Astrocyte (in vitro differentiated cells and primary cell): ENCODE results near the gene NMT2. TPM values are rescaled to one million over a fixed set of nuclear protein-coding genes. Genes with fewer than 3 reads are reported as not detected.
"Not testable (repeated sequence)": the region's sequence is repeated elsewhere in the genome, so short reads cannot be mapped to it uniquely, and the experiment has no call there.

Experiments
- DNase-seq: peaks from one replicate; pipeline ENCODE4 v3.0.0-alpha.2; 2010; ENCODE audit warnings: low read depth
- FAIRE-seq: peaks from 2 replicates; lab custom pipeline; 2011; peaks lifted over from hg19 to GRCh38; lab: Jason Lieb, UNC
- H2AFZ ChIP-seq: 2 replicates; pipeline ENCODE4 v1.6.0; 2012; ENCODE audit warnings: low read depth, low read length, inconsistent platforms
- H3K27ac ChIP-seq: 2 replicates; pipeline ENCODE4 v1.5.1; 2011; ENCODE audit warnings: low read depth, low read length, inconsistent platforms
- H3K27me3 ChIP-seq: 2 replicates; pipeline ENCODE4 v1.6.0; 2011; ENCODE audit warnings: low read length, inconsistent platforms; ENCODE audit not compliant: insufficient read depth
- H3K36me3 ChIP-seq: 2 replicates; pipeline ENCODE4 v1.5.1; 2011; ENCODE audit warnings: low read length, inconsistent platforms; ENCODE audit not compliant: insufficient read depth
- H3K4me1 ChIP-seq: 2 replicates; pipeline ENCODE4 v1.5.1; 2011; ENCODE audit warnings: low read length, inconsistent platforms; ENCODE audit not compliant: insufficient read depth
- H3K4me2 ChIP-seq: 2 replicates; pipeline ENCODE4 v1.6.0; 2012; ENCODE audit warnings: low read length, inconsistent platforms
- H3K4me3 ChIP-seq: 2 replicates; pipeline ENCODE4 v1.5.1; 2011; ENCODE audit warnings: low read depth, mild to moderate bottlenecking, low read length, inconsistent platforms; ENCODE audit not compliant: insufficient read depth
- H3K79me2 ChIP-seq: 2 replicates; pipeline ENCODE4 v1.6.0; 2012; ENCODE audit warnings: mild to moderate bottlenecking, low read length, inconsistent platforms; ENCODE audit not compliant: insufficient read depth
- H3K9ac ChIP-seq: 2 replicates; pipeline ENCODE4 v1.6.0; 2012; ENCODE audit warnings: mild to moderate bottlenecking, low read length, inconsistent platforms
- H3K9me3 ChIP-seq: 2 replicates; pipeline ENCODE4 v1.5.1; 2012; ENCODE audit warnings: low read depth, mild to moderate bottlenecking, low read length, inconsistent platforms; ENCODE audit not compliant: insufficient read depth
- H4K20me1 ChIP-seq: 2 replicates; pipeline ENCODE4 v1.6.0; 2012; ENCODE audit warnings: low read length, inconsistent platforms; ENCODE audit not compliant: insufficient read depth
- H3K27ac Mint-ChIP-seq: one replicate; pipeline ENCODE4 v1.8.0; 2021; ENCODE audit warnings: mild to moderate bottlenecking, mixed read lengths; ENCODE audit not compliant: unreplicated experiment
- H3K27me3 Mint-ChIP-seq: one replicate; pipeline ENCODE4 v1.8.0; 2021; ENCODE audit warnings: low read depth, mixed read lengths; ENCODE audit not compliant: unreplicated experiment
- H3K36me3 Mint-ChIP-seq: one replicate; pipeline ENCODE4 v1.8.0; 2021; ENCODE audit warnings: low read depth, mixed read lengths; ENCODE audit not compliant: unreplicated experiment
- H3K4me1 Mint-ChIP-seq: one replicate; pipeline ENCODE4 v1.8.0; 2021; ENCODE audit warnings: low read depth, mixed read lengths; ENCODE audit not compliant: unreplicated experiment
- H3K4me3 Mint-ChIP-seq: one replicate; pipeline ENCODE4 v1.8.0; 2021; ENCODE audit warnings: mild to moderate bottlenecking, moderate library complexity, mixed read lengths; ENCODE audit not compliant: unreplicated experiment
- H3K9me3 Mint-ChIP-seq: one replicate; pipeline ENCODE4 v1.8.0; 2021; ENCODE audit warnings: mild to moderate bottlenecking, mixed read lengths; ENCODE audit not compliant: unreplicated experiment
- CTCF ChIP-seq: IDR thresholded peaks from 2 replicates; pipeline ENCODE4 v1.5.1; 2011; ENCODE audit warnings: low read depth, mild to moderate bottlenecking, inconsistent platforms, low read length, moderate library complexity; ENCODE audit not compliant: insufficient read depth
- EZH2 ChIP-seq: IDR thresholded peaks from 2 replicates; pipeline ENCODE4 v1.6.1; 2012; ENCODE audit warnings: mild to moderate bottlenecking, low read length, inconsistent platforms; ENCODE audit not compliant: insufficient read depth
- total RNA-seq: library from RNA; stranded (reverse); gene quantifications from 2 replicates; pipeline ENCODE4 v1.2.1, GENCODE V29; 2021

NMT2 gene
- total RNA-seq, 1 donor from 2014 or later: 22.1 TPM

DNA sequence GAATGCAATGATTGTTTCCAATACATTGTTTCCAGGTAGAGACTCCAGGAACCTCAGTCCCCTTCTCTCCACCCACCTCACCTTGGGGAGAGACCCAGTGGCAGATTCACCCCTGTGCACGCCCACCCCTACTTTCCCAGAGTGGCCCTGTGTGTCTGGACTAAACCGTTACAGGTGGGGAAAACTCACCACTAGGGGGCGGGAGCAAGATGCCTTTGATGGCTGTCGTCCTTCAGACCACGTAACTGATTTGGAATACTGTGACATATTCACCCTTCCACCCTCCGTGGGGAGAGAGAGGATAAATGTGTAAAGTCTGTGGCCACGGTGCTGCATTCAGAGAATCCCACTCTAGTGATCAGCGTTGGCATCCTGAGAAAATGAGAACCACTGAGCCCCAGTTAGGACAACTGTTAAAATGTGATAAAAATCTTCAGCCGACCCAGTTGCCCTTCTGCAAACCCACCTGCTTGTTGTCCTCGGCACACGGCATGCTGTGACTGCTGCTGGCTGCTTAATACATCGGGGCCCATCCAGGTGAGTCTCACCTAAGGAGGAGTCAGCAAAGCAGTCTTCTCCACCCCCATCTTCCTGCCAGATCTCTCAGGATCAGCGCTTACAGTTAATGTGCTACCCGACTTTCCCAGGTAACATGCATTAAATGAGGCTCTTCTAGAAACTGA lies 41.5 kb upstream of the NMT2 start:
- Histone ChIP-seq H3K4me1 (peaks cover 15% of the 10 kb centered on the region), H3K4me2 (peak overlapping the region; percentile 8), H3K27ac (no peak overlapping the region), H2AFZ (no peak overlapping the region), H3K79me2 (peaks cover 10% of the 10 kb centered on the region), H3K27me3 (no peaks in the 10 kb centered on the region), H3K9me3 (no peaks in the 10 kb centered on the region), H3K4me3 (no peak overlapping the region), H3K9ac (peak overlapping the region; percentile 2), H3K36me3 (no peaks in the 10 kb centered on the region), H4K20me1 (no peaks in the 10 kb centered on the region)
- peaks cover 12% of the 10 kb centered on the region for H3K4me1 Mint-ChIP-seq
- TF ChIP-seq EZH2 (no peak), CTCF (peak; percentile 83)
- no peak overlapping the region for H3K4me3 Mint-ChIP-seq
- H3K27me3 Mint-ChIP-seq: no peaks in the 10 kb centered on the region
- H3K27ac Mint-ChIP-seq: peak overlapping the region; percentile 41
- H3K9me3 Mint-ChIP-seq: no peaks in the 10 kb centered on the region
- H3K36me3 Mint-ChIP-seq: peaks cover 35% of the 10 kb centered on the region
- peak; percentile 72 for FAIRE-seq
- peak; percentile 52 for DNase-seq

DNA sequence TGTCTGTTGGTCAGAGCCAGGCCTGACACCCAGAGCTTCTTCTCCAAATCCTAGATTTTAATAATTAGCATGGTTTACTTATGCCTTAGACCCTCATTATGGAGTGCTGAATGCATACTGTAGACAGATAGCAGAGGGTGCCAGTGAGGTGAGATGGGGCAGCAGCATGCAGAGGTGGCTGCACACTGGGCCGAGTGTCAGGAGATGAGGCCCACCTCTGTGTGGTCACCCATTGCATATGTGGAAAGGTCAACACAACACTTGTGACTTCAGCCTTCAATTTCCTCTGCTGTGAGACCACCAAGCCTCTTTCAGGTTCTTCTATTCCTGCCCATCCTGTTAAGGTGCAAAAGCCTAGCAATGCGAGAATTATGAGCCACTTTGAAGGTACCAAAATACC lies 39.7 kb upstream of the NMT2 start:
- Histone ChIP-seq H3K27me3 (no peaks in the 10 kb centered on the region), H3K27ac (no peak overlapping the region), H3K4me3 (no peak overlapping the region), H3K79me2 (peaks cover 10% of the 10 kb centered on the region), H3K9ac (no peak overlapping the region), H3K9me3 (no peaks in the 10 kb centered on the region), H3K36me3 (no peaks in the 10 kb centered on the region), H4K20me1 (no peaks in the 10 kb centered on the region), H2AFZ (no peak overlapping the region), H3K4me1 (peaks cover 15% of the 10 kb centered on the region), H3K4me2 (no peak overlapping the region)
- Mint-ChIP-seq H3K4me3 (no peak overlapping the region), H3K36me3 (peaks cover 26% of the 10 kb centered on the region), H3K27ac (no peak overlapping the region), H3K4me1 (peaks cover 16% of the 10 kb centered on the region), H3K27me3 (no peaks in the 10 kb centered on the region), H3K9me3 (no peaks in the 10 kb centered on the region)
- no peak for FAIRE-seq
- TF ChIP-seq EZH2 (no peak), CTCF (no peak)
- DNase-seq: no peak

DNA sequence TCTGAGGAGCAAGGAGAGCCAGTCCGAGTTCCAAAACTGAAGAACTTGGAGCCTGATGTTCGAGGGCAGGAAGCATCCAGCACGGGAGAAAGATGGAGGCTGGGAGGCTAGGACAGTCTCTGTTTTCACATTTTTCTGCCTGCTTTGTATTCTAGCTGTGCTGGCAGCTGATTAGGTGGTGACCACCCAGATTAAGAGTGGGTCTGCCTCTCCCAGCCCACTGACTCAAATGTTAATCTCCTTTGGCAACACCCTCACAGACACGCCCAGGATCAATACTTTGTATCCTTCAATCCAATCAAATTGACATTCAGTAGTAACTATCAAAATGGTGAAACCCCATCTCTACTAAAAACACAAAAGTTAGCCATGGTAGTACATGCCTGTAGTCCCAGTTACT lies 38.9 kb upstream of the NMT2 start:
- not testable (repeated sequence) for H2AFZ ChIP-seq, H4K20me1 ChIP-seq, H3K79me2 ChIP-seq, FAIRE-seq, H3K27ac Mint-ChIP-seq, H3K36me3 ChIP-seq, H3K4me2 ChIP-seq, H3K9me3 ChIP-seq, H3K27me3 Mint-ChIP-seq, H3K27me3 ChIP-seq, H3K4me3 Mint-ChIP-seq, H3K27ac ChIP-seq, DNase-seq, H3K9ac ChIP-seq, H3K4me3 ChIP-seq, H3K9me3 Mint-ChIP-seq
- peaks cover 18% of the 10 kb centered on the region for H3K36me3 Mint-ChIP-seq
- peaks cover 23% of the 10 kb centered on the region for H3K4me1 ChIP-seq
- peaks cover 24% of the 10 kb centered on the region for H3K4me1 Mint-ChIP-seq
